Neural cell (in vitro differentiated cells): ENCODE data around the gene PIK3R1. TPM values are rescaled to one million over a fixed set of nuclear protein-coding genes. Genes with fewer than 3 reads are reported as not detected.

Experiments
- H2AFZ ChIP-seq: fragments of 200-600, 300-800 bp; sonication (generic), shearing (Covaris generic); 2 replicates; pipeline ENCODE4 v1.6.0; 2014; ENCODE audit warnings: low read depth, mild to moderate bottlenecking, antibody characterized with exemption, low read length, moderate library complexity
- H3F3A ChIP-seq: fragments of 200-600 bp; shearing (Covaris generic); 2 replicates; pipeline ENCODE4 v1.6.1; 2016; ENCODE audit warnings: mild to moderate bottlenecking, moderate library complexity, mixed read lengths, antibody characterized with exemption, low read length; ENCODE audit not compliant: insufficient read depth, poor library complexity, severe bottlenecking
- H3K27ac ChIP-seq: fragments of 200-600, 300-800 bp; sonication (generic), shearing (Covaris generic); 2 replicates; pipeline ENCODE4 v1.5.1; 2014; ENCODE audit warnings: mild to moderate bottlenecking, low read length, moderate library complexity
- H3K27me3 ChIP-seq: fragments of 300-800, 200-600 bp; sonication (generic), shearing (Covaris generic); 2 replicates; pipeline ENCODE4 v1.6.0; 2014; ENCODE audit warnings: mild to moderate bottlenecking, low read depth, low read length, moderate library complexity; ENCODE audit not compliant: insufficient read depth
- H3K36me3 ChIP-seq: fragments of 300-800, 200-600 bp; sonication (generic), shearing (Covaris generic); 2 replicates; pipeline ENCODE4 v1.5.1; 2014; ENCODE audit warnings: mild to moderate bottlenecking, antibody characterized with exemption, low read length, moderate library complexity; ENCODE audit not compliant: insufficient read depth
- H3K4me2 ChIP-seq: fragments of 300-800, 200-600 bp; sonication (generic), shearing (Covaris generic); 2 replicates; pipeline ENCODE4 v1.6.0; 2014; ENCODE audit warnings: mild to moderate bottlenecking, low read length
- H3K4me3 ChIP-seq: fragments of 300-800, 200-600 bp; sonication (generic), shearing (Covaris generic); 2 replicates; pipeline ENCODE4 v1.5.1; 2014; ENCODE audit warnings: mild to moderate bottlenecking, low read length, moderate library complexity
- H3K79me2 ChIP-seq: fragments of 200-600 bp; shearing (Covaris generic); replicated peaks from 2 replicates; pipeline ENCODE4 v1.6.0; 2014; ENCODE audit warnings: mild to moderate bottlenecking, low read length, moderate library complexity; ENCODE audit not compliant: insufficient read depth
- H3K9ac ChIP-seq: fragments of 300-800, 200-600 bp; sonication (generic), shearing (Covaris generic); 2 replicates; pipeline ENCODE4 v1.6.1; 2016; ENCODE audit warnings: mild to moderate bottlenecking, low read length, mixed read lengths
- H3K9me2 ChIP-seq: fragments of 200-600 bp; shearing (Covaris generic); 2 replicates; pipeline ENCODE4 v1.6.1; 2016; ENCODE audit warnings: mild to moderate bottlenecking, low read length, mixed read lengths; ENCODE audit not compliant: insufficient read depth
- H3K9me3 ChIP-seq: fragments of 200-600, 300-800 bp; sonication (generic), shearing (Covaris generic); 2 replicates; pipeline ENCODE4 v1.6.1; 2016; ENCODE audit warnings: mild to moderate bottlenecking, mixed run types, low read length, moderate library complexity, mixed read lengths
- H4K20me1 ChIP-seq: fragments of 200-600 bp; shearing (Covaris generic); 2 replicates; pipeline ENCODE4 v1.6.1; 2016; ENCODE audit warnings: mild to moderate bottlenecking, mixed run types; ENCODE audit not compliant: insufficient read depth
- CTCF ChIP-seq: fragments of 450-650 bp; IDR thresholded peaks from 2 replicates; pipeline ENCODE4 v1.5.1; 2014; ENCODE audit warnings: antibody characterized with exemption, mild to moderate bottlenecking, moderate library complexity; ENCODE audit not compliant: poor library complexity, severe bottlenecking
- EP300 ChIP-seq: fragments of 450-650 bp; conservative IDR thresholded peaks from 2 replicates; pipeline ENCODE4 v1.6.1; 2014; ENCODE audit warnings: antibody characterized with exemption, mild to moderate bottlenecking, moderate library complexity; ENCODE audit not compliant: poor library complexity, severe bottlenecking
- EZH2 ChIP-seq: fragments of 200-600, 300-800 bp; shearing (Covaris generic), sonication (generic); IDR thresholded peaks from 2 replicates; pipeline ENCODE4 v1.6.1; 2014; ENCODE audit warnings: antibody characterized with exemption, low read length, borderline replicate concordance, mild to moderate bottlenecking; ENCODE audit not compliant: insufficient read depth, poor library complexity, severe bottlenecking
- MXI1 ChIP-seq: fragments of 450-650 bp; conservative IDR thresholded peaks from 2 replicates; pipeline ENCODE4 v1.6.1; 2014; ENCODE audit warnings: antibody characterized with exemption, mild to moderate bottlenecking; ENCODE audit not compliant: poor library complexity, severe bottlenecking
- POLR2AphosphoS5 ChIP-seq: IDR thresholded peaks from 2 replicates; pipeline ENCODE4 v1.6.1; 2012
- RAD21 ChIP-seq: fragments of 450-650 bp; conservative IDR thresholded peaks from 2 replicates; pipeline ENCODE4 v1.6.1; 2014; ENCODE audit warnings: antibody characterized with exemption, mild to moderate bottlenecking, moderate library complexity
- SMC3 ChIP-seq: fragments of 450-650 bp; conservative IDR thresholded peaks from 2 replicates; pipeline ENCODE4 v1.6.1; 2014; ENCODE audit warnings: antibody characterized with exemption, mild to moderate bottlenecking, moderate library complexity; ENCODE audit not compliant: poor library complexity
- TAF1 ChIP-seq: IDR thresholded peaks from 2 replicates; pipeline ENCODE4 v1.6.1; 2012; ENCODE audit warnings: low read depth
- polyA plus RNA-seq: library from polyadenylated mRNA; depleted of rRNA; stranded (reverse); fragments of >200 nt; gene quantifications from 2 replicates; pipeline ENCODE4 v1.2.3, GENCODE V29; 2014
- TF ChIP-seq, protein P1 (sequence below): IDR thresholded peaks from 2 replicates; pipeline ENCODE4 v1.6.1; 2012; ENCODE audit warnings: borderline replicate concordance

Gene PIK3R1
- polyA plus RNA-seq, 1 donor from 2014 or later: 41.9 TPM

- Histone ChIP-seq H3K4me2 (no peak overlapping the region), H3K27me3 (no peaks in the 10 kb centered on the region), H3F3A (no peaks in the 10 kb centered on the region), H3K79me2 (no peaks in the 10 kb centered on the region), H3K4me3 (no peak overlapping the region), H3K36me3 (no peaks in the 10 kb centered on the region), H4K20me1 (no peaks in the 10 kb centered on the region), H3K9ac (no peak overlapping the region), H3K27ac (no peak overlapping the region), H3K9me2 (no peaks in the 10 kb centered on the region), H2AFZ (no peak overlapping the region), H3K9me3 (no peaks in the 10 kb centered on the region)
- TF ChIP-seq MXI1 (no peak), POLR2AphosphoS5 (no peak), RAD21 (no peak), CTCF (no peak), TAF1 (no peak), EP300 (no peak), SMC3 (no peak), EZH2 (no peak)
- TF ChIP-seq, protein P1, sequence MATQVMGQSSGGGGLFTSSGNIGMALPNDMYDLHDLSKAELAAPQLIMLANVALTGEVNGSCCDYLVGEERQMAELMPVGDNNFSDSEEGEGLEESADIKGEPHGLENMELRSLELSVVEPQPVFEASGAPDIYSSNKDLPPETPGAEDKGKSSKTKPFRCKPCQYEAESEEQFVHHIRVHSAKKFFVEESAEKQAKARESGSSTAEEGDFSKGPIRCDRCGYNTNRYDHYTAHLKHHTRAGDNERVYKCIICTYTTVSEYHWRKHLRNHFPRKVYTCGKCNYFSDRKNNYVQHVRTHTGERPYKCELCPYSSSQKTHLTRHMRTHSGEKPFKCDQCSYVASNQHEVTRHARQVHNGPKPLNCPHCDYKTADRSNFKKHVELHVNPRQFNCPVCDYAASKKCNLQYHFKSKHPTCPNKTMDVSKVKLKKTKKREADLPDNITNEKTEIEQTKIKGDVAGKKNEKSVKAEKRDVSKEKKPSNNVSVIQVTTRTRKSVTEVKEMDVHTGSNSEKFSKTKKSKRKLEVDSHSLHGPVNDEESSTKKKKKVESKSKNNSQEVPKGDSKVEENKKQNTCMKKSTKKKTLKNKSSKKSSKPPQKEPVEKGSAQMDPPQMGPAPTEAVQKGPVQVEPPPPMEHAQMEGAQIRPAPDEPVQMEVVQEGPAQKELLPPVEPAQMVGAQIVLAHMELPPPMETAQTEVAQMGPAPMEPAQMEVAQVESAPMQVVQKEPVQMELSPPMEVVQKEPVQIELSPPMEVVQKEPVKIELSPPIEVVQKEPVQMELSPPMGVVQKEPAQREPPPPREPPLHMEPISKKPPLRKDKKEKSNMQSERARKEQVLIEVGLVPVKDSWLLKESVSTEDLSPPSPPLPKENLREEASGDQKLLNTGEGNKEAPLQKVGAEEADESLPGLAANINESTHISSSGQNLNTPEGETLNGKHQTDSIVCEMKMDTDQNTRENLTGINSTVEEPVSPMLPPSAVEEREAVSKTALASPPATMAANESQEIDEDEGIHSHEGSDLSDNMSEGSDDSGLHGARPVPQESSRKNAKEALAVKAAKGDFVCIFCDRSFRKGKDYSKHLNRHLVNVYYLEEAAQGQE: no peak
These were observed 88.3 kb downstream of the PIK3R1 start for GRCh38 chr5:68303754-68304420.

- H3K4me2 ChIP-seq: no peak overlapping the region
- TF ChIP-seq, protein P1: no peak
- TF ChIP-seq MXI1: no peak
- no peak for TF ChIP-seq SMC3
- TF ChIP-seq RAD21: no peak
- TF ChIP-seq EP300: no peak
- TF ChIP-seq TAF1: no peak
- no peak for TF ChIP-seq CTCF
- no peak for TF ChIP-seq EZH2
- TF ChIP-seq POLR2AphosphoS5: no peak
- H3K9me2 ChIP-seq: no peaks in the 10 kb centered on the region
- no peaks in the 10 kb centered on the region for H3K79me2 ChIP-seq
- no peaks in the 10 kb centered on the region for H3F3A ChIP-seq
- H3K9me3 ChIP-seq: no peaks in the 10 kb centered on the region
- H3K27me3 ChIP-seq: no peaks in the 10 kb centered on the region
- H3K4me3 ChIP-seq: no peak overlapping the region
- no peak overlapping the region for H3K9ac ChIP-seq
- H3K36me3 ChIP-seq: no peaks in the 10 kb centered on the region
- H3K27ac ChIP-seq: no peak overlapping the region
- H4K20me1 ChIP-seq: no peaks in the 10 kb centered on the region
- H2AFZ ChIP-seq: no peak overlapping the region
These were observed 89.0 kb downstream of the PIK3R1 start for GRCh38 chr5:68304421-68305052.
